NOMO-1 treated with dmso at 0.1 percent for 144 hours (cell line): Measurements from ENCODE around the gene ATP12A.
"Not testable (repeated sequence)": the region's sequence is repeated elsewhere in the genome, so short reads cannot be mapped to it uniquely, and the experiment has no call there.

Experiments
- DNase-seq: peaks from one replicate; lab custom pipeline; 2025; ENCODE audit not compliant: unreplicated experiment; lab: John Stamatoyannopoulos, UW

The ATP12A gene

GRCh38 chr13:24725379-24725778, 45.2 kb downstream of the ATP12A start:
- DNase-seq: peak; percentile 27

GRCh38 chr13:24727731-24728601, 47.8 kb downstream of the ATP12A start:
- DNase-seq: peak; percentile 50

- not testable (repeated sequence) for DNase-seq
These were observed 50.8 kb downstream of the ATP12A start for GRCh38 chr13:24730873-24731567.

GRCh38 chr13:24734950-24735349, 54.7 kb downstream of the ATP12A start:
- no peak for DNase-seq

GRCh38 chr13:24737042-24737441, 56.8 kb downstream of the ATP12A start:
- no peak for DNase-seq

- no peak for DNase-seq
These were observed 58.2 kb downstream of the ATP12A start for GRCh38 chr13:24738366-24738847.

- no peak for DNase-seq
These were observed 60.0 kb downstream of the ATP12A start for GRCh38 chr13:24740014-24740890.

GRCh38 chr13:24741016-24741662, 60.9 kb downstream of the ATP12A start:
- DNase-seq: no peak

GRCh38 chr13:24741791-24742190, 61.6 kb downstream of the ATP12A start:
- DNase-seq: no peak

GRCh38 chr13:24742294-24742693, 62.1 kb downstream of the ATP12A start:
- no peak for DNase-seq

- no peak for DNase-seq
These were observed 62.8 kb downstream of the ATP12A start for GRCh38 chr13:24742977-24743376.

- no peak for DNase-seq
These were observed 64.0 kb downstream of the ATP12A start for GRCh38 chr13:24744247-24744646.

- DNase-seq: no peak
These were observed 65.3 kb downstream of the ATP12A start for GRCh38 chr13:24745516-24745860.

GRCh38 chr13:24745861-24746617, 65.8 kb downstream of the ATP12A start:
- DNase-seq: no peak

GRCh38 chr13:24746618-24747247, 66.5 kb downstream of the ATP12A start:
- DNase-seq: no peak

- DNase-seq: no peak
These were observed 67.2 kb downstream of the ATP12A start for GRCh38 chr13:24747248-24748060.

GRCh38 chr13:24748061-24748400, 67.8 kb downstream of the ATP12A start:
- no peak for DNase-seq

- no peak for DNase-seq
These were observed 79.0 kb downstream of the ATP12A start for GRCh38 chr13:24759197-24759596.
